GM19025 (cell line): ENCODE results near the gene LAMA2.

Experiments used
- ATAC-seq: cut with Tn5 transposase; IDR thresholded peaks from one replicate; pipeline ENCODE4 v1.9.1; 2021; ENCODE audit warnings: mild to moderate bottlenecking, low read depth, moderate library complexity; ENCODE audit not compliant: unreplicated experiment

Gene LAMA2

GRCh38 chr6:129411092-129411491, 528.2 kb downstream of the LAMA2 start:
- no peak for ATAC-seq

DNA sequence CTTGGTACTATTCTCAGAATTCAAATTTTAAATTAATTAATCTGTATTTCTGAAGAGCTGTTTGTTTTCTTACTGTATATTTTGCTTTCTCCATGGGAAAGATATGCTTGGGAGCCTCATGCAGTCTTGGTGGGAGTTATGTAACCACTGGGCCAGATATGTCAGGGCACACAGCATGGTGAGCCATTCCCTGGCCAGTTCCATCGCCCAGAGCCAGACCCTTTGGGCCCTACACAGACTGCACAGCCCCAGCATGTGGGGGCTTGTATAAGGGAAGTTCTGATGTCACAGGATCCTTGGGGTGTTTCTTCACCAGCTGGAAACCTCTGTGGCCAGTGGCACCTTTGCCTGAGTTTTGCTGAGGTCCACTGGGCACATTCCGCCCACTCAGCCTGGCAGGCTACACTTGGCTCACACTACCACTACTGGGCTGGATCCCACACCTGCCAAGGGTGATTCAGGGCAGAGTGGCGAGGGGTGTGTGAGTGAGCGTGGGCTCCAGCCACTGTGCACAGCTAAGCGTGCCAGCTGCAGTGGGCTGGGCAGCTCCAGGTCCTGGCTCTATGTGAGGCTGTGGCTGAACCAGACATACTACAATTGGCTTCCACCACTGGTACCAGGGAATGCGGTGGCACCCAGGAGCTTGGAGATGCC, 533.5 kb downstream of the LAMA2 start:
- ATAC-seq: no peak

GRCh38 chr6:129417416-129418086, 534.6 kb downstream of the LAMA2 start:
- ATAC-seq: no peak

- no peak for ATAC-seq
Measured at GRCh38 chr6:129419324-129419723, 536.4 kb downstream of the LAMA2 start.

DNA sequence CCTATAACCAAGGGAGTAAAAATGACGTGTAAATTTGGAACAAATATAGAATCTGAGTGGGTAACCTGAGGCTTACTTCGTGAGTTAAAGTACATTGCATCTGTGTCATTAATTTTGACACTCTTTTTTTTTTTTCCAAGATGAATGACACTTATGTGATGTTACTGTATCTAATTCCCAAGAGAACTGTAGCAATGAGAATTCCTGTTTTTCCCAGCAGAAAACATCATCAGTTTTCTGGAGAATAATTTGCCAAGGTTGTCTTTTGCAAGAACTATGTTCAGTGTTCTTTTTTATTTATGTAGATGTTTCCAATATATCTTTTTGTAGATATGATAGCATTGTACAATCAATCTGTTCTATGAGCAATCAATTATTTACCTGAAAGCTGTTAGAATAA, 543.4 kb downstream of the LAMA2 start:
- no peak for ATAC-seq

DNA sequence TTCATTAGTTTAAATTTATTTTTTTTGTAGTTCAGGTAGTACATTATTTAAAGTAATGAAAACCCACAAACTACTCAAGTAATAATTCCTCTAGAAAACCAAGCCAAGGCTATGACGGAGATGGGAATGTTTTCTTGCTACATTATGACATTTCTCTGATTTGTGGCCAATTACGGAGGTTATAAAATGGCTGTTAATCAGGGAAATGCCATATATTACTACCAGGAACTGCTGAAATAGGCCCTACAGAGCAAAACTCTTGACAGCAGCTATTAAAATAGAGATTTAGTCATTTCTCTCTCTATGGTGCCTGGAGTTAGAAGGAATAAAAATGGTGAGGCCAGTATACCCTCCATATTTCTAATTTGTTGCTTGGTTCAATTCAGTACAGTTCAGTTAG, 547.0 kb downstream of the LAMA2 start:
- no peak for ATAC-seq

GRCh38 chr6:129432738-129433137, 549.8 kb downstream of the LAMA2 start:
- ATAC-seq: no peak

GRCh38 chr6:129434091-129434490, 551.2 kb downstream of the LAMA2 start:
- ATAC-seq: no peak

GRCh38 chr6:129440691-129441090, 557.8 kb downstream of the LAMA2 start:
- ATAC-seq: no peak

DNA sequence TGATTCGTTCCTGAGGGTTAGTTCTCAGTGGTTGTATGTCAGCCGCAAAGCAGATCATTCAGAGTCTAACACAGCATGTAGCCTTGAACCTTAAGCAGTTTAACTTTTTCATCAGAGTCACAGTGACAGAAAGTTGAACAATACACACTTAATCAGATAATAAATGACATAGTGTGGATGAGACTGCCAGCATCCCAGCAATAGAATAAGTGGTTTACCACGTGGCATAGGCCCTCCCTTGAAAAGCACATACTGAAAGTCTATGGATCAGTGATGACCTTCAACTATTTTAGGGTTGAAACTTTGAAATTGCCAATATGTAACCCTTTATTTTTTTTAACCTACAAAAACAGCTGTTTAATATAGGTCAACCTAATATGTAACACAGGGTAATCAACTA, 561.7 kb downstream of the LAMA2 start:
- no peak for ATAC-seq

- no peak for ATAC-seq
Measured at GRCh38 chr6:129446272-129447197, 563.6 kb downstream of the LAMA2 start.

GRCh38 chr6:129447198-129447565, 564.2 kb downstream of the LAMA2 start:
- no peak for ATAC-seq

- ATAC-seq: peak; percentile 99
Measured at GRCh38 chr6:129448965-129449364, 566.0 kb downstream of the LAMA2 start.

- no peak for ATAC-seq
Measured at GRCh38 chr6:129451187-129451586, 568.2 kb downstream of the LAMA2 start.

DNA sequence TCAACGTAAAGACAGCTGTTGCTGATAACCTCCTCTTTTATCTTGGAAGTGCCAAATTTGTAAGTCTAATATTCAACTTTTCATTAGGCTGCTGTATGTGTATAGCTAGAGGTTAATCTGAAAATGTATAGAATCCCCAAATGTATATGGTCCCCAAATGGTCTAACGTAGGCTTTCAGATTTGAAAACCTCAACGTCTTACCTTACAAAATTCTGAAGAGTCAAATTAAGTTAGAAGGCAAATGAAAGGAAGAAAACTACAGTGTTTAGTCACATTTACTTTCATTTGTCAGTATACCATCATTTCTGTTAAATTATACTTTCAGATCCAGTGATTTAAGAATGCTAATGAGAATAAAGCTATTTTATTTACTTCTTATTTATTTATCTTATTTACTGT, 570.1 kb downstream of the LAMA2 start:
- no peak for ATAC-seq

DNA sequence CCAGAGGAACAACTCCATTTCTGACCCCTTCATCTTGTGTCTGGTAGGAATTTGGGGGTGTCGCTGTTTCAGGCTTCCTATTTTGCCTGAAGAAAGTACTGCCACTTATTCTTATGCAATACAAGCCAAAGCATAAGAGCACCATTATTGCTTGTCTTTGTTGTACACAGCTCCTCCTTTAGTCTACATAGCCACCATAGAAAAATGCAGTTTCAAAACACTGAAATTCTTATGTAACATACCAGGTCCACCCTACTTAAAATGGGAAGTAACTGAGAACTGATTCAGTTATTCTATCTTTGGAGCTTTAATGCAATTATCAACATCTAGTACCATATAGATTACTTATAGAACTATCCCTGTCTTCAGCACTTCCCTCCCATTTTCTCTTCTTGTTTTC, 571.5 kb downstream of the LAMA2 start:
- ATAC-seq: no peak

- no peak for ATAC-seq
Measured at GRCh38 chr6:129455126-129455769, 572.3 kb downstream of the LAMA2 start.

GRCh38 chr6:129460221-129460620, 577.3 kb downstream of the LAMA2 start:
- ATAC-seq: no peak

DNA sequence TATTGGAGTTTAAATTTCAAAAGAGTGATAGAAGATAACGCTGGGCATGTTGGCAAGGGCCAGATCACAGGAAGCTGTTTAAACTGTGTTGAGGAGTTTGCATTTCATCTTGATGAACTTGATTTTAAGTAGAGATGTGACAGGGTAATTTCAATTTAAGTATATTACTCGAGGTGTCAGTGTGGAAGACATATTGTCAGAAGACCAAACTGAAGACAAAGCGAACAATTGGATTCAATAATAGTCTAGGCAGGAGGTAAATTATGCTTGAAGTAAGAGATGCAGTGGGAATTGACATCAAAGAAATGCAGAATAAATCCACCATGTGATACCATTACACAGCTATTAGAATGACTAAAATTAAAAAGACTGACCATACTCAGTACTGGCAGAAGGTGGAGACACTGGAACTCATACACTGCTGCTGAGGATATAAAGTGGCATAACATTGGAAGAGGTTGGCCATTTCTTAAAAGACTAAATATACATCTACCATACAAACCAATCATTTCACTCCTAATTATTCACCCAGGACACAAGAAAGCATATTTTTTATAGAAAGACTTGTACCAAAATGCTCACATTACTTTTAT, 586.2 kb downstream of the LAMA2 start:
- no peak for ATAC-seq

DNA sequence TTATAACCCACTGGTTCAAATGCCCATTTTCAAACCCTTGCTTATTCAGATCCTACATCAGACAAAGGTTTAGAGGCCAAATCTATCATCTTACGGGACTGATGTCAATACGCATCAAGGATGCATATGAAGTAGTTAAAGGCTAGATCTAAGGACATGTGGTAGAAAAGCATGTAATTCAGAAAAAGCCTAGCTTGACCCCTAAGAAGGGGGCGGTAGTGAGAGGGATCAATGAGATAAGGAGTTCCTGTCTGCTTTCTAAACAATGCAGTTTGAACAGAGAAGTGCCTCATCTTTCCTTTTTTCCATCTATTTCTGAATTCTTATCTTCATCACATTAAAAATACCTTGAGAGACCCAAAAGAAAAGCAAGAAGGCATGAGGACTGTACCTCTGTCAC, 589.3 kb downstream of the LAMA2 start:
- ATAC-seq: no peak

DNA sequence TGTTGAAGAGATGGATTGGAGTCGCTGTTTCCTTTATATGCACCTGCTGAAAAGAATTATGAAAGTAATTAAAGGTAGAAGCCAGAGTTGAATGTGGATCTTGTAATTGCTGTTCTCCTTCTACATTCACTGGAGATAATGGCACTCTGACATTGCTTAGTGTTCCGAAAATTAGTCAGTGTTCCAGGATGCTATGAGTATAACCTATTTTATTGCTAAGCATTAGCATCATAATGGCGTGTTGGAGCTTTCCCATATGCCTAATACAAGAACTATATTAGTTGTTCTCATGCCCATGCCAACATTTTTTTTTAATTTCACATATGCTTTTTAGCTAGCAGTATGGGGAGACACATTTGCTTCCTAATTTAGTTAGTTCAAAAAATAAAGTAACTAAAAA, 590.6 kb downstream of the LAMA2 start:
- ATAC-seq: no peak
